Activated CD8-positive, alpha-beta T cell treated with anti-CD3 and anti-CD28 coated beads, Interleukin-2, amount 10 ng/mL, durations not matched to agents 7 days and 5 days (primary cell): Measurements from ENCODE around the gene CCDC80. TPM values are rescaled to one million over a fixed set of nuclear protein-coding genes. Genes with fewer than 3 reads are reported as not detected.

ENCODE experiments used
- ATAC-seq: fragments of 150-1000 bp; cut with Tn5 transposase; one replicate; pipeline ENCODE4 v1.10.0; 2021; ENCODE audit warnings: moderate library complexity
- CTCF ChIA-PET: fragments of 350-600 bp; sonication (Branson Sonifier 250); formaldehyde crosslinking; loops from one replicate; lab custom pipeline; 2021; ENCODE audit warnings: antibody characterized with exemption; lab: Charles Lee
- POLR2A ChIA-PET: fragments of 350-600 bp; sonication (Branson Sonifier 250); formaldehyde crosslinking; loops from one replicate; lab custom pipeline; 2021; ENCODE audit warnings: antibody characterized with exemption; lab: Charles Lee
- DNase-seq: peaks from one replicate; pipeline ENCODE4 v3.0.0-alpha.2; 2020
- H3K27ac Mint-ChIP-seq: one replicate; pipeline ENCODE4 v1.8.0; 2021; ENCODE audit warnings: mild to moderate bottlenecking, mixed read lengths
- H3K27me3 Mint-ChIP-seq: one replicate; pipeline ENCODE4 v1.8.0; 2021; ENCODE audit warnings: low read depth, mixed read lengths
- H3K36me3 Mint-ChIP-seq: one replicate; pipeline ENCODE4 v1.8.0; 2021; ENCODE audit warnings: low read depth, mixed read lengths
- H3K4me1 Mint-ChIP-seq: one replicate; pipeline ENCODE4 v1.8.0; 2021; ENCODE audit warnings: low read depth, mixed read lengths
- H3K4me3 Mint-ChIP-seq: one replicate; pipeline ENCODE4 v1.8.0; 2021; ENCODE audit warnings: mild to moderate bottlenecking, mixed read lengths
- H3K9me3 Mint-ChIP-seq: one replicate; pipeline ENCODE4 v1.8.0; 2022; ENCODE audit warnings: mixed read lengths; ENCODE audit not compliant: insufficient read depth
- total RNA-seq, 2 experiments: library from RNA; stranded (reverse); gene quantifications; one replicate each; pipeline ENCODE4 v1.2.3, GENCODE V29; 2021

Gene CCDC80
- total RNA-seq, 2 experiments from 2014 or later, result not detected

- ATAC-seq (peak; percentile 37), DNase-seq (peak; percentile 87)
- H3K4me1 Mint-ChIP-seq, result peaks cover 31% of the 10 kb centered on the region
- peak overlapping the region; percentile 97 for H3K27ac Mint-ChIP-seq
- ChIA-PET CTCF (interaction anchor here (0.8 to 1.0 kb wide), 5 partner anchors 40 to 449 kb away, joined by 3 read pairs; partner anchors contain the start of genes CD200 and SLC9C1), POLR2A (interaction anchor here (0.7 to 1.9 kb wide), 7 partner anchors 9 to 257 kb away, joined by 3 to 6 read pairs (median 3); no protein-coding TSS in a partner anchor)
- peaks cover 29% of the 10 kb centered on the region for H3K36me3 Mint-ChIP-seq
- no peaks in the 10 kb centered on the region for H3K27me3 Mint-ChIP-seq
- H3K9me3 Mint-ChIP-seq, result no peaks in the 10 kb centered on the region
- H3K4me3 Mint-ChIP-seq, result peak overlapping the region; percentile 94
These were observed 80.0 kb downstream of the CCDC80 start for GRCh38 chr3:112560721-112561483.

DNA sequence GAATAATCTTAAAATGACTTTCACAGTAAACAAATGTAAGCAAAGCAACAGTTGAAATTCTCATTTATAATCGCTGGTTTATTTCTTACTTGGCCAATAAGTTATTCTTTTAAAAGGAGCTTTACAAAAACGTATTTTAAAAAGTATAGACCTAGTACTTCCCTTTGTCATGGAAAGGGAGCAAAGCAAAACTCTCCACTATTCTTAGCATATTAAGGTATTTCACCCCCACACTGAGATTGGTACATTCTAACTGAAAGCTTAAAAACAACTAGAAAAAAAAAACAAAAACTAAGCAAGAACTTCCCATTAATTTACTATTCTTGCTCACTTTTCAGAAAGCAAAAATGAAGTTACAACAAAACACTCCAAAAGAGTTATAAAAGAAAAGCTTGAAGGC lies 80.6 kb downstream of the CCDC80 start:
- Mint-ChIP-seq H3K4me1 (peaks cover 37% of the 10 kb centered on the region), H3K27me3 (no peaks in the 10 kb centered on the region), H3K36me3 (peaks cover 30% of the 10 kb centered on the region), H3K9me3 (no peaks in the 10 kb centered on the region), H3K27ac (peak overlapping the region; percentile 97), H3K4me3 (peak overlapping the region; percentile 94)
- ChIA-PET CTCF (interaction anchor here (0.8 to 1.0 kb wide), 3 partner anchors 227 to 267 kb away, joined by 3 read pairs; partner anchors contain the start of genes CD200 and SLC9C1), POLR2A (interaction anchor here (0.8 kb wide), 1 partner anchor 257 kb away, joined by 3 read pairs; no protein-coding TSS in a partner anchor)
- ATAC-seq, result no peak
- DNase-seq, result no peak

GRCh38 chr3:112557976-112558375 lies 83.0 kb downstream of the CCDC80 start:
- ChIA-PET POLR2A (interaction anchor here (0.6 kb wide), 1 partner anchor 18 kb away, joined by 3 read pairs; no protein-coding TSS in a partner anchor), CTCF (interaction anchor here (1.0 kb wide), 1 partner anchor 231 kb away, joined by 4 read pairs; no protein-coding TSS in a partner anchor)
- no peak for ATAC-seq
- Mint-ChIP-seq H3K27me3 (no peaks in the 10 kb centered on the region), H3K27ac (no peak overlapping the region), H3K9me3 (no peaks in the 10 kb centered on the region), H3K4me1 (peaks cover 42% of the 10 kb centered on the region), H3K4me3 (no peak overlapping the region), H3K36me3 (peaks cover 36% of the 10 kb centered on the region)
- no peak for DNase-seq

DNA sequence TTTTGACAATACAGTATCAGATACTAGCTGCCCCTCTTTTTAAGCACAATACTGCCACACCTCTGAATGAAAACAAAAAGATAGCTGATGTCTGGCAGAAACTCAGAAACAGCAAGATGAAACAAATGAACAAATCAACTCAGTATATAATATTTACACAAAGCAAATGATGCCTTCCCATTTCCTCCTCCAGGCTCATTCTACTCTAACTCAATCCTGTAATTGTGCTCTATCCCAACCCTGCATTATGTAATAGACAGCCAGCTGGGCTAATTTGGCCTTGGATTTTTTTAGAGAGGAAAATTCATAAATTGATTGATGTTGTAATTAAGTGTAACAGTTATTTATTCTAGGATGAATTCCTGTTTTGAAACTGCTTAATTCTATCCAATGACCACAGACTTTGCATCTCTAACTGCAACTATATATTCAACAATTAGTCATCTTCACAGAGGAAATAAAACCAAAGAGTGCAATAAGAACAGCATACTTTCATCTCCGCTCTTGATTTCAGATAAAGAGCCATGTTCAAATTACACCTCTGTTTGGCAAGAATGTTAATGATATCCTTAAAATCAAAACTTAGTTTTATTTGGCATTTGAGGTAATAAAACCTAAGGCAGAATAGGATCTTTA lies 85.3 kb downstream of the CCDC80 start:
- Mint-ChIP-seq H3K27ac (peak overlapping the region; percentile 3), H3K4me1 (peaks cover 39% of the 10 kb centered on the region), H3K36me3 (peaks cover 42% of the 10 kb centered on the region), H3K4me3 (no peak overlapping the region), H3K27me3 (no peaks in the 10 kb centered on the region), H3K9me3 (no peaks in the 10 kb centered on the region)
- POLR2A ChIA-PET, result no interaction called here
- ATAC-seq (no peak), DNase-seq (no peak)
- CTCF ChIA-PET, result interaction anchor here (0.9 kb wide), 2 partner anchors 11 to 12 kb away, joined by 3 to 4 read pairs; no protein-coding TSS in a partner anchor

DNA sequence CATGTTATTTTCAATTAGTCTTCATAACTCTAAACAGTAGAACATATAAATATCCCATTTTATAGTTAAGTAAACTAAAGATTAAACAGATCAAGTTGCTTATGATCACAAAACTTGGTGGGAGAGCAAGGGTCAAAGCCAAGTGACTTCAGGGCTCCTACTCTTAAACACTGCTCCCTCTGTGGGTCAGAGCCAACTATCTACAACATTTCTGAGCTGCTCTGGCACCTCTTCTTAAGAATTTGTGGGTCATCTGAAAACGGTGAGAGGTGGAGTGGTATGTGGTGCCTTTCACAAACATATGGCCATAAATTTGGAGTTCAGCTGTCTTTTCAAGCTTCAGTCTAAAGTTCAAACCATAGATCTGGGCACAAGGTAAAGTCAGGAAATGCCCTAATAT lies 90.1 kb downstream of the CCDC80 start:
- H3K4me1 Mint-ChIP-seq, result peaks cover 16% of the 10 kb centered on the region

More for the DNA sequence above, 90.1 kb downstream of the CCDC80 start:
- no peak overlapping the region for H3K4me3 Mint-ChIP-seq
- H3K27ac Mint-ChIP-seq, result no peak overlapping the region
- no peaks in the 10 kb centered on the region for H3K27me3 Mint-ChIP-seq
- H3K9me3 Mint-ChIP-seq, result no peaks in the 10 kb centered on the region
- DNase-seq (no peak), ATAC-seq (no peak)
- CTCF ChIA-PET, result interaction anchor here (1.1 kb wide), 1 partner anchor 11 kb away, joined by 3 read pairs; the partner anchor contains the start of genes ATG3 and SLC35A5
- H3K36me3 Mint-ChIP-seq, result peaks cover 44% of the 10 kb centered on the region
- POLR2A ChIA-PET, result no interaction called here

Other genes starting within 250 kb of the CCDC80 start
- gene BTLA, start 141.7 kb downstream of the CCDC80 start, total RNA-seq, result 10 to 100 TPM; 22.3 to 26.0 TPM
- gene ATG3, start 79.2 kb downstream of the CCDC80 start, total RNA-seq, result 10 to 100 TPM; 74.6 to 76.2 TPM
- 10 to 100 TPM; 20.5 to 21.0 TPM for gene SLC35A5, start 79.1 kb downstream of the CCDC80 start, total RNA-seq
- not detected for gene CD200R1L, start 205.7 kb upstream of the CCDC80 start, total RNA-seq